Gastrocnemius medialis (tissue), 4 donors: Measurements from ENCODE around the gene OPRPN.

Source experiments
- POLR2A ChIP-seq, 2 donors: fragments of 450-650 bp; IDR thresholded peaks; one replicate each; pipeline ENCODE4 v1.6.1; 2017; ENCODE audit warnings: antibody characterized with exemption in 2 of 2, mild to moderate bottlenecking in 2 of 2, moderate library complexity in 2 of 2
- TF ChIP-seq, protein P1 (sequence below), 5 experiments: fragments of 450-650 bp in 3 of 5; fragments of 200-600 bp in 2 of 5; sonication (generic) in 2 of 5; IDR thresholded peaks in 4 of 5; conservative IDR thresholded peaks in 1 of 5; 1 replicate in 4 of 5; 2 replicates in 1 of 5; pipeline ENCODE4 v1.5.1; 2016 to 2019; ENCODE audit warnings: antibody characterized with exemption in 5 of 5, mild to moderate bottlenecking in 3 of 5, moderate library complexity in 3 of 5

DNA sequence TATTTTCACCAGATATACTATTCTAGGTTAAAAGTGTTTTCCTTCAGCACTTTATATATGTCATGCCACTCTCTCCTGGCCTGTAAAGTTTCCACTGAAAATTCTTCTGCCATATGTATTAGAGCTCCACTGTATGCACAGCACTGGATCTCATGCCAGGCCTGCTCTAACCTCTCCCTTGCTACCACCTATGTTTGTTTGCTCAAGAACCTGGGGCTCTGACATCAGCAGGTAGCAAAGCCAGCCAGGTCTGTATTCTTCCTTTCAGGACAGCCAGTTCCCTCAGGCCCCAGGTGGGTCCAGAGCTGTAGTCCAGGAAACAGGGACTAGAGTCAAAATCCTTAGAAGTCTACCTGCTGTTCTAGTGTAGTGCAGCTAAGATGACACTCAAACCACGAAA is 55.2 kb downstream of the OPRPN start:
- TF ChIP-seq, protein P1, sequence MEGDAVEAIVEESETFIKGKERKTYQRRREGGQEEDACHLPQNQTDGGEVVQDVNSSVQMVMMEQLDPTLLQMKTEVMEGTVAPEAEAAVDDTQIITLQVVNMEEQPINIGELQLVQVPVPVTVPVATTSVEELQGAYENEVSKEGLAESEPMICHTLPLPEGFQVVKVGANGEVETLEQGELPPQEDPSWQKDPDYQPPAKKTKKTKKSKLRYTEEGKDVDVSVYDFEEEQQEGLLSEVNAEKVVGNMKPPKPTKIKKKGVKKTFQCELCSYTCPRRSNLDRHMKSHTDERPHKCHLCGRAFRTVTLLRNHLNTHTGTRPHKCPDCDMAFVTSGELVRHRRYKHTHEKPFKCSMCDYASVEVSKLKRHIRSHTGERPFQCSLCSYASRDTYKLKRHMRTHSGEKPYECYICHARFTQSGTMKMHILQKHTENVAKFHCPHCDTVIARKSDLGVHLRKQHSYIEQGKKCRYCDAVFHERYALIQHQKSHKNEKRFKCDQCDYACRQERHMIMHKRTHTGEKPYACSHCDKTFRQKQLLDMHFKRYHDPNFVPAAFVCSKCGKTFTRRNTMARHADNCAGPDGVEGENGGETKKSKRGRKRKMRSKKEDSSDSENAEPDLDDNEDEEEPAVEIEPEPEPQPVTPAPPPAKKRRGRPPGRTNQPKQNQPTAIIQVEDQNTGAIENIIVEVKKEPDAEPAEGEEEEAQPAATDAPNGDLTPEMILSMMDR (IDR thresholded peaks at IDR 0.05 in 4 of 5, conservative IDR thresholded peaks at IDR 0.05 in 1 of 5): no peak
- no peak for TF ChIP-seq POLR2A (IDR thresholded peaks at IDR 0.05)
